Activated CD8-positive, alpha-beta memory T cell treated with anti-CD3 and anti-CD28 coated beads, Interleukin-2, amount 10 ng/mL, durations not matched to agents 7 days and 5 days (primary cell): ENCODE data around the gene CYTH1. TPM values are rescaled to one million over a fixed set of nuclear protein-coding genes. Genes with fewer than 3 reads are reported as not detected.
A peak's percentile ranks its signal among the peaks of the same experiment; 100 is the strongest.

Experiments used
- ATAC-seq: fragments of 150-1000 bp; cut with Tn5 transposase; one replicate; pipeline ENCODE4 v1.10.0; 2021; ENCODE audit warnings: moderate library complexity
- CTCF ChIA-PET: fragments of 350-600 bp; sonication (Branson Sonifier 250); formaldehyde crosslinking; loops from one replicate; lab custom pipeline; 2021; ENCODE audit warnings: antibody characterized with exemption; lab: Charles Lee
- DNase-seq: peaks from one replicate; pipeline ENCODE4 v3.0.0-alpha.2; 2020
- H3K27ac Mint-ChIP-seq: one replicate; pipeline ENCODE4 v1.8.0; 2021; ENCODE audit warnings: mild to moderate bottlenecking, mixed read lengths
- H3K27me3 Mint-ChIP-seq: one replicate; pipeline ENCODE4 v1.8.0; 2021; ENCODE audit warnings: mixed read lengths
- H3K36me3 Mint-ChIP-seq: one replicate; pipeline ENCODE4 v1.8.0; 2021; ENCODE audit warnings: mild to moderate bottlenecking, mixed read lengths
- H3K4me1 Mint-ChIP-seq: one replicate; pipeline ENCODE4 v1.8.0; 2021; ENCODE audit warnings: mixed read lengths
- H3K4me3 Mint-ChIP-seq: one replicate; pipeline ENCODE4 v1.8.0; 2021; ENCODE audit warnings: mild to moderate bottlenecking, moderate library complexity, mixed read lengths
- H3K9me3 Mint-ChIP-seq: one replicate; pipeline ENCODE4 v1.8.0; 2022; ENCODE audit warnings: low read depth, mixed read lengths
- total RNA-seq, 2 experiments: library from RNA; stranded (reverse); gene quantifications; one replicate each; pipeline ENCODE4 v1.2.3, GENCODE V29; 2021

CYTH1 gene
- total RNA-seq, 2 experiments from 2014 or later = 151 to 156 TPM

DNA sequence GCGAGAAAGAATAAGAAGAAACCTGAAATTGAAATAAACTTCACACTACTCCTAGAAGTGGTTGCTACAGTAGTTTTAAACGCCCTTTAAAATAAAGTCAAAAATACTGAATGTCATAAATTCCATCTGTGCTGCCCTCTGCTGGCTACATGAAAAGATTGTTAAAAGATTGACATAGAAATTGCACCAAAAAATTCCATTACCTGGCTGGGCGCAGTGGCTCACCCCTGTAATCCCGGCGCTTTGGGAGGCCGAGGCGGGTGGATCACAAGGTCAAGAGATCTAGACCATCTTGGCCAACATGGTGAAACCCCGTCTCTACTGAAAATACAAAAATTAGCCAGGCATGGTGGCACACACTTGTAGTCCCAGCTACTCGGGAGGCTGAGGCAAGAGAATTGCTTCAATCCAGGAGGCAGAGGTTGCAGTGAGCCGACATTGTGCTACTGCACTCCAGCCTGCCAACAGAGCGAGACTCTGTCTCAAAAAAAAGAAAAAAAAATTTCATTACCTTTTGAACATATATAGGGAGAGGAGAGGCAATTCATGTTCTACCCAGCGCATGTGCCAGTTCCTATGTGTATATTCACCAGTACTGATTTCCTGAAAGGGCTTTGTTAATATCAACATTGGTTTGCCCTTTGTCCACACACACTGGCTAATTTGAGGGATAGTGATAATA, 36.5 kb downstream of the CYTH1 start:
- Mint-ChIP-seq H3K27ac (peak overlapping the region; percentile 51), H3K27me3 (no peaks in the 10 kb centered on the region), H3K4me1 (peaks cover 89% of the 10 kb centered on the region), H3K9me3 (no peaks in the 10 kb centered on the region), H3K36me3 (peaks cover 18% of the 10 kb centered on the region), H3K4me3 (no peak overlapping the region)
- CTCF ChIA-PET = interaction anchor here (1.0 to 5.0 kb wide), 5 partner anchors 9 to 74 kb away, joined by 3 to 35 read pairs (median 4); no protein-coding TSS in a partner anchor
- DNase-seq (peak; percentile 56), ATAC-seq (no peak)

DNA sequence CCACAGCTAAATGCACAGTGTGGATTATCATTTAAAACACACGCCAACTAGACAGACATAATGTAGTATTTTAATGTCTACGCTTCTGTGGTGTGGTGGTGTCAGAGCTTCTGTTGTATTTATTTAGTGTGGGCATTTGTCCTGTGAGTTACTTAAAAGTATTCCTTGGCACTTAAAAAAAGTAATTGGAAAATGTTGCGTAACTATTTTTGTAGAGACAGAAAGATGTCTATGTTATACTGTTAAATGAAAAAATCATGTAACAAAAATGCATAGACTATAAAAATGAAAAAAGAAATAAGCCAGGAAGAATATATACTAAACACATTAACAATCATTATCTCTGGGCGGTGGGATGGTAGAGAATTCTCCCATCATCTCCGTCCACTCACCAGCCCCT, 39.2 kb downstream of the CYTH1 start:
- CTCF ChIA-PET = interaction anchor here (0.9 to 2.3 kb wide), 9 partner anchors 15 to 36 kb away, joined by 3 to 12 read pairs (median 4); no protein-coding TSS in a partner anchor
- DNase-seq = no peak
- peaks cover 93% of the 10 kb centered on the region for H3K4me1 Mint-ChIP-seq
- no peaks in the 10 kb centered on the region for H3K9me3 Mint-ChIP-seq
- no peak for ATAC-seq
- H3K27me3 Mint-ChIP-seq = no peaks in the 10 kb centered on the region
- peak overlapping the region; percentile 20 for H3K27ac Mint-ChIP-seq
- H3K36me3 Mint-ChIP-seq = peaks cover 17% of the 10 kb centered on the region
- H3K4me3 Mint-ChIP-seq = no peak overlapping the region

DNA sequence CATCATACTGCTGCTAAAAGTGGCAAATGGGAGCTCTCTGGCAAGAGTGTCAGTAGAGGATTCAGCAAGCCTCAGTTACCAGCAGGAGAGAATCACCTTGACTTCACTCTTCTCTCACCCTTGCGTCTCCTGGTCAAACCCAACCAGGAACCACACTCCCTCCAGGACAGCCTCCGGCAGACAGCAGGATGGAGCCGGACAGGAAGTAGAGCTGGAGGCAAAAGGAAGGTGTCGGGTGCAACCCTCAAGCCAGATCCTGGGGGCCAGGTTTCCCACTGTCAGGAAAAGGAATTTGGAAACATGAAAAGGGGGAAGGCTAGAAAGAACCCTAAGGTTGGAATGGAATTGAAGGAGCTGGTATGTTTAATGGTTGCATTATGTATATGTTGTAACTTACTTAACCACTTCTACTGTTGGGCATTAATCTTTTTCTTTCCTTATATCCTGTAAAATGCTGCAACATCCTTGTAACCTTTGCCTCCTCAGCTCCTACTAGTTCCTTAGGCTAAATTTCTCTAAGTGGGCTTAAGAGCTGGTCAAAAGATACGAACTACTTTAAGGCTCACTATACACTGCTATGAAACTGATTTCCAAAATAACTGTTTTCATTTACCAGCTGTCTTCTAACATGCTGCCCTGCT, 40.3 kb downstream of the CYTH1 start:
- Mint-ChIP-seq H3K4me3 (no peak overlapping the region), H3K4me1 (peaks cover 92% of the 10 kb centered on the region), H3K36me3 (peaks cover 17% of the 10 kb centered on the region), H3K27me3 (no peaks in the 10 kb centered on the region), H3K9me3 (no peaks in the 10 kb centered on the region), H3K27ac (peak overlapping the region; percentile 66)
- no peak for DNase-seq
- ATAC-seq = no peak
- CTCF ChIA-PET = interaction anchor here (0.9 to 2.3 kb wide), 7 partner anchors 16 to 42 kb away, joined by 3 to 12 read pairs (median 4); no protein-coding TSS in a partner anchor

DNA sequence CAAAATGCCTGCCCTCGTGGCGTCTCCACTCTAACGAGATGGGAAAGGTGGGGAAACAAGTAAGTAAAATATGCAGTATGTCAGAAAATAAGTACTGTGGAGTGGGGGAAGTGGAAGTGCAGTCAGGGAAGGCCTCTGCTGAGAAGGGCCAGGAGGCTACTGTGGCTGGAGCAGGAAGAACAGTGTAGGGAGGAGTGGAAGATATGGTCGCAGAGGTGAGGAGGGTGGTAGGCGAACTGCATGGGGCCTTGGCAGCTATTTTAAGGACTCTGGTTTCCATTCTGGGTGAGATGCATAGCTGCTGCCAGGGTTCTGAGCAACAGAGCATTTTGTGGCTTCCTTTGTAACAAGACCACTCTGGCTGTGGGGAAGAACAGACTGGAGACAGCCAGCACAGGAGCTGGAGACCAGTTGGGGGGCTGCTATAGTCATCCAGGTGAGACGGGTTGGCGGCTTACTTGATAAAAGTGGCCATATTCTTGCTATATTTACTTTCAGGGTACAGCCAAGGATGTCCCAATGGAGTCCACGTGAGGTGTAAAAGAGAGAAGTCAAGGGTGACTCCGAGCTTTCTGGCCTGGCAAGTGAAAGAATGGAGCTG, 42.6 kb downstream of the CYTH1 start:
- DNase-seq (no peak), ATAC-seq (no peak)
- CTCF ChIA-PET = interaction anchor here (0.6 to 1.7 kb wide), 3 partner anchors 10 to 1890 kb away, joined by 3 to 6 read pairs (median 5); no protein-coding TSS in a partner anchor
- no peaks in the 10 kb centered on the region for H3K9me3 Mint-ChIP-seq
- H3K27ac Mint-ChIP-seq = peak overlapping the region; percentile 71
- no peaks in the 10 kb centered on the region for H3K27me3 Mint-ChIP-seq
- H3K36me3 Mint-ChIP-seq = peaks cover 19% of the 10 kb centered on the region
- H3K4me1 Mint-ChIP-seq = peaks cover 90% of the 10 kb centered on the region
- H3K4me3 Mint-ChIP-seq = no peak overlapping the region

DNA sequence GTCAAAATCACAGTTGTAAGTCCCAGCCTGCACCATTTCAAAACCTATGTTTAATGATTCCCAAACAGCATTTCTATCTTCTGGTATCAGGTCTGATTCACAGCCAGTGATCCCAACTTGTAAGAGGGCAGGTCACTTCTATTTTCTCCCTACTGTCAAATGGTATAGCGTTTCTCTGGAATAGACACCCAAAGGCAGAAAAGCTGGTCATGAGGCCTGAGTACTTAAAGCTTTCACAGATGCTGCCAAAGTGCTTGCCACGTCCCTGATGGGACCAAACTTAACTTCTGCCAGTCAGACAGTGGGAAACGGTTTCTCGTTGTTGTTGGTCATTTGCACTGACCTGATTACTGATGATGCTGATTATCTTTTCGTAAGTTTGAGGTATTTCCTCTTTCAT, 43.4 kb downstream of the CYTH1 start:
- H3K27ac Mint-ChIP-seq = peak overlapping the region; percentile 71

DNA sequence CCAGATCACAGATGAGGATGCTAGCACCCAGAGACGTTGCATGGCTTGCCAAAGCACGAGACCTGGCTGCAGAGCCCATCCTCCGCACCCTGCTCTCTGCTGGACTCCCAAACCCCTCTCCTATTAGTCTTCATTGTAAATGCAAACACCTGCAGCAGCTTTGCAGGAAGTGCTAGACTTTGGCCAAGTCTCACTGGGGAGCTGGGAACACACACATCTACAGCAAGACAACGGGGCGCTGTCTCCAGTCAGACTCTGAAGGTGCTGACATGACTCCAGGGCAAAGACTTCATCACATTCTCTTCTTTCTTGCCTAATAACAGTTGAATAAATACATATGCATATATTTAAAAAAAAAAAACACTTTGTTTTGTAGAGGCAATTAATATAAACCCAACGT, 43.8 kb downstream of the CYTH1 start:
- H3K4me1 Mint-ChIP-seq = peaks cover 84% of the 10 kb centered on the region
- no peak overlapping the region for H3K4me3 Mint-ChIP-seq
- no peak for DNase-seq
- no peaks in the 10 kb centered on the region for H3K27me3 Mint-ChIP-seq
- no peak for ATAC-seq
- peaks cover 18% of the 10 kb centered on the region for H3K36me3 Mint-ChIP-seq
- CTCF ChIA-PET = interaction anchor here (0.6 to 4.6 kb wide), 5 partner anchors 9 to 71 kb away, joined by 3 to 35 read pairs (median 7); no protein-coding TSS in a partner anchor
- peak overlapping the region; percentile 25 for H3K27ac Mint-ChIP-seq
- H3K9me3 Mint-ChIP-seq = no peaks in the 10 kb centered on the region

More for the DNA sequence above, 43.4 kb downstream of the CYTH1 start:
- Mint-ChIP-seq H3K4me1 (peaks cover 84% of the 10 kb centered on the region), H3K9me3 (no peaks in the 10 kb centered on the region), H3K4me3 (no peak overlapping the region), H3K36me3 (peaks cover 16% of the 10 kb centered on the region), H3K27me3 (no peaks in the 10 kb centered on the region)
- CTCF ChIA-PET = interaction anchor here (0.6 kb wide), 1 partner anchor 1889 kb away, joined by 3 read pairs; no protein-coding TSS in a partner anchor
- ATAC-seq = no peak
- DNase-seq = no peak

DNA sequence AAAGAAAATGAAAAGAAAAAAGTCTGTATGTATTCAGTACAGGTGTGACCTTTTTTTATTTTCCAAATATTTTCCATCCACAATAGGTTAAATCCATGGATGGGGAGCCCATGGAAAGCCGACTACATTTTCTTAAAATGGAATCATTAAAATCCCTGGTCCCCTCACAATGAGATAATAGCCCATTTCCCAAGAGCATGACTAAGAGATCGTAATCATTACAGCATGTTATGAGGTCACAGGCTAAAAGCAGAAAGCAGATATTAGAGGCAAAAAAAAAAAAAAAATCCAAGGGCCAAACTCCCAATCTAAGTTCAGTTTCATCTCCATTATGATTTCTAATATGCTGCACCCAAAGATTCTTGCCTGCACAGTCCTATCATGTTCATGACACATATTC, 44.7 kb downstream of the CYTH1 start:
- Mint-ChIP-seq H3K27me3 (no peaks in the 10 kb centered on the region), H3K27ac (peak overlapping the region; percentile 89), H3K4me3 (peak overlapping the region; percentile 83), H3K4me1 (peaks cover 82% of the 10 kb centered on the region), H3K9me3 (no peaks in the 10 kb centered on the region), H3K36me3 (peaks cover 16% of the 10 kb centered on the region)
- CTCF ChIA-PET = interaction anchor here (0.7 to 4.6 kb wide), 10 partner anchors 9 to 318 kb away, joined by 3 to 35 read pairs (median 4); no protein-coding TSS in a partner anchor
- no peak for DNase-seq
- ATAC-seq = no peak

DNA sequence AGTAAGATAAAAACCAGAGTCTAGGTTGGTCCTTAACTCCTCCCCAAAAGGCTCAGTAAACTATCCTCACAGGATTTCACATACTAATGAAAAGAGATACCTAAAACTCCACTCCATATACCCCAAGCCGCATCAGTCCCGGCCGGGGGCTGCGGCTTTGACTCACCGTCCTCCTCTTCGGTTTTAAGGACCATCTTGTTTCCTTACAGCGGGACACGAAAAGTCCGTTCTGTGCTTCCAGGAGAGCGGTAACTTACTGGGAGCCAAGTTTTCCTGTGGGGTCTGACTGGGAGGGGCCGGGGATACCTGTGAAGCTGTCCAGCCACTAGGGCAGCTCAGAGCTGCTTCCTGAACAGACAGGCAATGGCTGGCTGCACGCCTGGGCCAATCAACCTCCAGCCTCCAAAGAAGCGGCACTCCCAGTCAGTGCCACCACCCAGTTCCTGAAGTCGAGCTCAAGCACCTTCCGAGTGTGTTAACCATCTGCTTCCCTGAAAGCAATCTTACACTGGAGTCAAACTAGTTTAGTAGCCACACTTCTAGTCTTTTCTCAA, 45.5 kb downstream of the CYTH1 start:
- H3K9me3 Mint-ChIP-seq = no peaks in the 10 kb centered on the region
- CTCF ChIA-PET = interaction anchor here (0.7 to 4.6 kb wide), 10 partner anchors 8 to 317 kb away, joined by 3 to 35 read pairs (median 4); no protein-coding TSS in a partner anchor

DNA sequence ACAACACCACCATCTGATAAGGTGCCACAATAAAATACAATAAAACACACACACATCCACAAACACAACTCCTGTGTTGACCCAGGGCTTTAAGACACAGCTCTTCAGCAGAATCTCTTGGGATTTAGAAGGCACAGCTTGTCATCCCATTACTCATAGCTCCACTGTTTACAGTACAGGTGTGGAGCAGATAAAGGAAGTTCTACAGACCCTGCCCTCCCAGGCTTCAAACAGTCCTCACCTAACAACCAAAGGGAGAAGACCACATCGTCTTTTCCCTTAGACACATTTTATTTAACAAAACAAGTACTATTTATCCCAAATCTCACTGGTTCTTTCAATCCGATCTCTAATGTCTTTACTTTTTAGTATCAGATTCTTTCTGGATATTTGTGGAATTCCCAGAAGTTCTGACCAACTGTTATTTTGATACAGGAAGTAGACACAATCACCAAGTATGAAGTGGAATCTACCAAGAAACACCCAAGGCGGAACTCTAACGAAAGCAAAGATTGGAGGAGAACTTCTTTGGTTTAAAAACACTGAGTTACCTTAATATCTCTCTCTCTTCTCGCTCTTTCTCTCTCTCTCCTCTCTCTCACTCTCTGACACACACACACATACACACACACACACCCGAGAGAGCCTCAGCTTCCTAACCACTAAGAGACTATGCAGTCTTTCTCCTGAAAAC, 46.1 kb downstream of the CYTH1 start:
- Mint-ChIP-seq H3K27ac (peak overlapping the region; percentile 89), H3K36me3 (peaks cover 15% of the 10 kb centered on the region), H3K4me1 (peaks cover 79% of the 10 kb centered on the region), H3K9me3 (no peaks in the 10 kb centered on the region), H3K4me3 (peak overlapping the region; percentile 83), H3K27me3 (no peaks in the 10 kb centered on the region)
- DNase-seq (no peak), ATAC-seq (peak; percentile 11)
- CTCF ChIA-PET = interaction anchor here (0.9 to 4.6 kb wide), 10 partner anchors 7 to 291 kb away, joined by 3 to 35 read pairs (median 4); no protein-coding TSS in a partner anchor

More for the DNA sequence above, 45.5 kb downstream of the CYTH1 start:
- DNase-seq (peak; percentile 78), ATAC-seq (peak; percentile 92)
- H3K4me1 Mint-ChIP-seq = peaks cover 79% of the 10 kb centered on the region
- peak overlapping the region; percentile 83 for H3K4me3 Mint-ChIP-seq
- H3K27me3 Mint-ChIP-seq = no peaks in the 10 kb centered on the region
- H3K36me3 Mint-ChIP-seq = peaks cover 16% of the 10 kb centered on the region
- H3K27ac Mint-ChIP-seq = peak overlapping the region; percentile 89

DNA sequence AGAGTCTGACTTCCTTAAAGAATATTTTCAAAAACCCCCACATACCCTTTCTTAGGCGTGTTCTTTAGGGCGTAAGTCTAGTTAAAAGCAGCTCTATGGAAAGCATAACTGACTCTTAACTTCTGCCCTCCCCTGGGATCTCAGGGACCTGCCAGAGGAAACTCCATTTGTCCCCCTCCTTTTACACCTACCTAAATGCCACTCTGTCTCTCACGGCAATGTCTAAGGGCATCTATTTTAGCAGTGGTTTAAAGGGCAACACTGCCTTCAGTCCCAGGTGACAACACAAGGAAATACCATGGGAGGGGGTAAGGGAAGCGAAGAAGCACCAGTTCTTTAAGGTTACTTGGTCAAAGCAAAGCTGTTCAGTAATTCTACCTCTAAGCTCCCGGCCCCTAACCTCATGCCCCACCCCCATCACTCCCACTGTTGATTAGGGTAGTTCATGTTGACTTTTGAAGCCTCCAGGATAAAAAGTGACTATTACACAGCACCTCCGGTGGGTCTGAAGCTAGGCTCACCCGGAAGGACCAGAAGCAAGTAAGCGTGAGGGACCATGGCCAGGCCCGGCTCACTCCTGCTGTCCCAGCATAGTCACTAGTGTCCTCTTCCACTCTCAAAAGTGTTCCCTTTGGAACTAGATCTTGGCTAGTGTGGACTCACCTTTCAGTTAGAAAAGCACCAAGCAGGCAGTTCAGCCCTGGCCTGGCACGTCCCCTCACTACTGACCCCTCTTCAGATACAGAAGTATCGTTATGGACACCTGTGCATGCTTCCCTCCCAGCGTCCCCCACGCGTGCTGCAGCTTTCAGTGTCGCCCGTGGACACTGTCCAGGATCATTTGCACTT, 47.1 kb downstream of the CYTH1 start:
- H3K9me3 Mint-ChIP-seq = no peaks in the 10 kb centered on the region
- H3K27me3 Mint-ChIP-seq = no peaks in the 10 kb centered on the region
- ATAC-seq (no peak), DNase-seq (no peak)
- H3K4me3 Mint-ChIP-seq = peak overlapping the region; percentile 83
- CTCF ChIA-PET = interaction anchor here (0.9 to 4.6 kb wide), 5 partner anchors 10 to 34 kb away, joined by 3 to 35 read pairs (median 5); no protein-coding TSS in a partner anchor
- peaks cover 74% of the 10 kb centered on the region for H3K4me1 Mint-ChIP-seq
- peaks cover 13% of the 10 kb centered on the region for H3K36me3 Mint-ChIP-seq
- peak overlapping the region; percentile 89 for H3K27ac Mint-ChIP-seq

DNA sequence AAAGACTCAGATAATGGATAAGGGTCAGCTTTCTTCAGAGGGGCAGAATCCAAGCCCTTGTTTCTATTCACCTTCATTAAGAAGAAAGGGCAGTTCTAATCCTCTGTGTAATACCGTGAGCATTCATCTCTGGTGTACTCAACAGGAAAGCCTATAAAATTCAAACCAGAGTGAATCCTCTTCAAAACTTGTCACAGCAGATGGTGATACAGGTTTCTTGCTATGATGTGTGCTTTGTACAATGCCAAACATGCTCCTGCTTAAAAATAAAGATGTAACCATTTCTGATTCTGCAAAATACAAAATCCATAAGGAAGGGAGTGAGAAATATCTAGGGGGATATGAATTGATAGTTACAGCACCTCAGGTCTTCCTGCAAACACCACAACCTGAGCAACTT, 49.7 kb downstream of the CYTH1 start:
- Mint-ChIP-seq H3K27ac (peak overlapping the region; percentile 17), H3K4me1 (peaks cover 66% of the 10 kb centered on the region), H3K27me3 (no peaks in the 10 kb centered on the region), H3K4me3 (no peak overlapping the region), H3K36me3 (peaks cover 9% of the 10 kb centered on the region), H3K9me3 (no peaks in the 10 kb centered on the region)
- DNase-seq (no peak), ATAC-seq (no peak)
- CTCF ChIA-PET = no interaction called here
